ENCODE data around the gene NETO1.

The NETO1 gene

GRCh38 chr18:72846736-72847533 is 20.9 kb downstream of the NETO1 start:
- peak; percentile 52 for DNase-seq

GRCh38 chr18:72843743-72844142 is 24.0 kb downstream of the NETO1 start:
- DNase-seq: no peak

GRCh38 chr18:72840109-72840508 is 27.7 kb downstream of the NETO1 start:
- no peak for DNase-seq

GRCh38 chr18:72834731-72835130 is 33.1 kb downstream of the NETO1 start:
- no peak for DNase-seq

GRCh38 chr18:72833471-72833870 is 34.3 kb downstream of the NETO1 start:
- no peak for DNase-seq

- peak; percentile 78 for DNase-seq
These were observed 37.7 kb downstream of the NETO1 start for GRCh38 chr18:72830109-72830508.

- no peak for DNase-seq
These were observed 39.2 kb downstream of the NETO1 start for GRCh38 chr18:72828601-72829000.

GRCh38 chr18:72826736-72827135 is 41.1 kb downstream of the NETO1 start:
- DNase-seq: no peak

GRCh38 chr18:72823345-72823744 is 44.4 kb downstream of the NETO1 start:
- no peak for DNase-seq

GRCh38 chr18:72822202-72822601 is 45.6 kb downstream of the NETO1 start:
- DNase-seq: no peak

GRCh38 chr18:72820571-72820970 is 47.2 kb downstream of the NETO1 start:
- DNase-seq: no peak

GRCh38 chr18:72819050-72819449 is 48.7 kb downstream of the NETO1 start:
- DNase-seq: no peak

- DNase-seq: no peak
These were observed 56.7 kb downstream of the NETO1 start for GRCh38 chr18:72811047-72811446.

- DNase-seq: no peak
These were observed 59.1 kb downstream of the NETO1 start for GRCh38 chr18:72808680-72809079.

GRCh38 chr18:72799106-72799505 is 68.7 kb downstream of the NETO1 start:
- no peak for DNase-seq

GRCh38 chr18:72783530-72783929 is 84.3 kb downstream of the NETO1 start:
- no peak for DNase-seq

GRCh38 chr18:72774914-72775313 is 92.9 kb downstream of the NETO1 start:
- no peak for DNase-seq

GRCh38 chr18:72772916-72773315 is 94.9 kb downstream of the NETO1 start:
- no peak for DNase-seq

- DNase-seq: peak; percentile 64
These were observed 99.0 kb downstream of the NETO1 start for GRCh38 chr18:72768681-72769229.

GRCh38 chr18:72762515-72763122 is 105.2 kb downstream of the NETO1 start:
- no peak for DNase-seq

GRCh38 chr18:72752220-72752619 is 115.6 kb downstream of the NETO1 start:
- DNase-seq: no peak

GRCh38 chr18:72742002-72742401 is 125.8 kb downstream of the NETO1 start:
- no peak for DNase-seq

- no peak for DNase-seq
These were observed 129.7 kb downstream of the NETO1 start for GRCh38 chr18:72738136-72738535.

- DNase-seq: no peak
These were observed 140.0 kb downstream of the NETO1 start for GRCh38 chr18:72727776-72728175.

Data from islet precursor cell (in vitro differentiated cells).